ENCODE measurements around the gene P2RX7.
"Not testable (repeated sequence)": the region's sequence is repeated elsewhere in the genome, so short reads cannot be mapped to it uniquely, and the experiment has no call there.

Gene P2RX7

DNA sequence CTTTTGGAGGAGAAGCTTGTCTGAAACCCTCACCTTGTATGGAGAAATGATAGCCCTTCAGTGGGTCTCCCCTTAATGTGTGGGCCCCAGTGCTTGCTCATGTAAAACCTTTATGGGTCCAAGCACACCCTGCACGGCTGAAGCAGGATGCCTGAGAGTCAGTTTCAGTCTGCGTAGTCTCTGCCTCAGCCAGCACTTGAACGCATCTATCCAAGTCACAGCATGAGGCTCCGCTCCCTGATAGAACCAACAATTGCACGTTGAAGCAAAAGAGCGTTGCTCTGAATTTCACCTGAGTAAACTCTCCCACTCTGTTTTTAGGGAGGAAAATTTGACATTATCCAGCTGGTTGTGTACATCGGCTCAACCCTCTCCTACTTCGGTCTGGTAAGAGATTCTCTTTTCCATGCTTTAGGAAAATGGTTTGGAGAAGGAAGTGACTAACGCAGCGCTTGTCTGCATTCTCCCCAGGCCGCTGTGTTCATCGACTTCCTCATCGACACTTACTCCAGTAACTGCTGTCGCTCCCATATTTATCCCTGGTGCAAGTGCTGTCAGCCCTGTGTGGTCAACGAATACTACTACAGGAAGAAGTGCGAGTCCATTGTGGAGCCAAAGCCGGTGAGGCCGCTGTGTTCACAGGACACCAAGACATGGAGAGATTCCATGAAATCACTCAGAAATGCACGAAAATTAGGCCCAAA is 44.3 kb downstream of the P2RX7 start:
- DNase-seq = no peak

DNA sequence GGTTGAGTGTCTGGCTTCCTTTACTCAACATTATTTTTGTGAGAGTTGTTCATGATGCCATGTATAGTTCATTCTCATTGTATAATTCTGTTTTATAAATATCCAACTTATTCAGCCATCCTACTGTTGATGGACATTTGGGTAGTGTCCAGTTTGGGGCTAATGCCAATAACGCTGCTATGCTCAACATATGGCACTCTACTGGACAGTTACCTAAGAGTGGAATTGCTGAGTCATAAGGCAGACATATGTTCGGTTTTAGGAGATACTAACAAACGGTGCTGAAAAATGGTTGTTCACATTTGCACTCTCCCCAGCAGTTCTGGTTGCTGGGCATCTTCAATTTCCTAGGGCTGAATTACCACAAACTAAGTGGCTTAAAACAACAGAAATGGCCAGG is 48.5 kb downstream of the P2RX7 start:
- DNase-seq = no peak

DNA sequence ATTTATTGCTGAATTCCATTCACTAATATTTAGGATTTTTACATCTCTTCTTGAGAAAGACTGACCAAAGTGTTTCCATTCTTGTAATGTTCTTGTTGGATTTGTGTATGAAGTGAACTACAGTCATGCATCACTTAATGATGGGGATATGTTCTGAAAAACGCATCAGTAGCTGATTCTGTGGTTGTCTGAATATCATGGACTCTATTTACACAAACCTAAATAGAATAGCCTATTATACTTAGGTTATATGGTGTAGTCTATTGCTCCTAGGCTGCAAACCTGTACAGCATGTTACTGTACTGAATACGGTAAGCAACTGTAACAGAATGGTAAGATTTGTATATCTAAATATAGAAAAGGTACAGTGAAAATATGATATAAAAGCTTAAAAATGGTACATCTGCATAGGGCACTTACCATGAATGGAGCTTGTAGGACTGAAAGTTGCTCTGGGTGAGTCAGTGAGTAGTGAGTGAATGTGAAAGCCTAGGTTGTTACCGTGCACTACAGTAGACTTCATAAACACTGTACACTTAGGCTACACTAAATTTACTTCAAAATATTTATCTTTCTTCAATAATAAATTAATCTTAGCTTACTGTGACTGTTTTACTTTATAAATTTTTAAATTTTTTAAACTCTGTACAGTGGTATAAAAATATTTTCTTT is 49.7 kb downstream of the P2RX7 start:
- DNase-seq = no peak

DNA sequence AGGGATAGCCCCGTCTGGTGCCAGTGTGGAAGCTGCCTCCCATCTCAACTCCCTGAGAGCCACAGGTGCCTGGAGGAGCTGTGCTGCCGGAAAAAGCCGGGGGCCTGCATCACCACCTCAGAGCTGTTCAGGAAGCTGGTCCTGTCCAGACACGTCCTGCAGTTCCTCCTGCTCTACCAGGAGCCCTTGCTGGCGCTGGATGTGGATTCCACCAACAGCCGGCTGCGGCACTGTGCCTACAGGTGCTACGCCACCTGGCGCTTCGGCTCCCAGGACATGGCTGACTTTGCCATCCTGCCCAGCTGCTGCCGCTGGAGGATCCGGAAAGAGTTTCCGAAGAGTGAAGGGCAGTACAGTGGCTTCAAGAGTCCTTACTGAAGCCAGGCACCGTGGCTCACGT is 51.7 kb downstream of the P2RX7 start:
- no peak for DNase-seq

DNA sequence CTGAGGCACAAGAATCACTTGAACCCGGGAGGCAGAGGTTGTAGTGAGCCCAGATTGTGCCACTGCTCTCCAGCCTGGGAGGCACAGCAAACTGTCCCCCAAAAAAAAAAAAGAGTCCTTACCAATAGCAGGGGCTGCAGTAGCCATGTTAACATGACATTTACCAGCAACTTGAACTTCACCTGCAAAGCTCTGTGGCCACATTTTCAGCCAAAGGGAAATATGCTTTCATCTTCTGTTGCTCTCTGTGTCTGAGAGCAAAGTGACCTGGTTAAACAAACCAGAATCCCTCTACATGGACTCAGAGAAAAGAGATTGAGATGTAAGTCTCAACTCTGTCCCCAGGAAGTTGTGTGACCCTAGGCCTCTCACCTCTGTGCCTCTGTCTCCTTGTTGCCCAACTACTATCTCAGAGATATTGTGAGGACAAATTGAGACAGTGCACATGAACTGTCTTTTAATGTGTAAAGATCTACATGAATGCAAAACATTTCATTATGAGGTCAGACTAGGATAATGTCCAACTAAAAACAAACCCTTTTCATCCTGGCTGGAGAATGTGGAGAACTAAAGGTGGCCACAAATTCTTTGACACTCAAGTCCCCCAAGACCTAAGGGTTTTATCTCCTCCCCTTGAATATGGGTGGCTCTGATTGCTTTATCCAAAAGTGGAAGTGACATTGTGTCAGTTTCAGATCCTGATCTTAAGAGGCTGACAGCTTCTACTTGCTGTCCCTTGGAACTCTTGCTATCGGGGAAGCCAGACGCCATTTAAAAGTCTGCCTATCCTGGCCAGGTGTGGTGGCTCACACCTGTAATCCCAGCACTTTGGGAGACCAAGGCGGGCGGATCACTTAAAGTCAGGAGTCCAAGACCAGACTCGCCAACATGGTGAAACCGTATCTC is 52.6 kb downstream of the P2RX7 start:
- DNase-seq = no peak

DNA sequence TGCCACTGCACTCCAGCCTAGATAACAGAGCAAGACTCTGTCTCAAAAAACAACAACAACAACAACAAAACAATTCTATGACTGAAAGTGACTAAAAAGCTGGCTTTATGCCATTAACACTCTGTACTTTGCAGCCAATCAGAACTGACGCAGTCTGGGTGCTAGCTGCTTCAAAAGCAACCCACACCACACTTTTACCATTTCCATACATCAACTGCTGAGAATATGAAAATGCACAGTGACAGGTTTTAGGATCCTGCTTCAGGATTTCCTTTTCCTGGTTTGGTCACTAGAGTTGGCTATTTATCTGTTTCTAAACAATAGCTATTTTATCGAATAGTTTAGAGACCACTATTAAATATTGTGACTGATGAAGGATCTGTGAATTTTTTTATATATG is 54.1 kb downstream of the P2RX7 start:
- DNase-seq = no peak

DNA sequence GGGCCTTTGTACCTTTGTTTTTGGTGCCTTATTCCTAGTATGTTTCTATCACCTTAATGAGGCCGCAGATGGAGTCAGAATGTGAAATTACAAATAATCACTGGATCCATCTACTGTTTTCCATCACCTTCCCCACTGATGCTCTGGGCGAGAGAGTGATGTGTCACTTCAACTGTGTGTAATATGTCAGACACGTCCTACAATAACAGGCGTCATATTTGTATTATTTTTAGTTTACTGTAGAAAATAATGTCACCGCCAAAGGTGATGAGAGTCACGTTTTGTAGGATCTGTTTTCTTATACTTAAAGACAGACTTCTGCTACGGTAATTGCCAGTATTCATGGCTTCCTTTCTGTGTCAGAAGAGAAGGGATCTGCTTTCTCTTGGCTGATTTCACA is 54.8 kb downstream of the P2RX7 start:
- no peak for DNase-seq

DNA sequence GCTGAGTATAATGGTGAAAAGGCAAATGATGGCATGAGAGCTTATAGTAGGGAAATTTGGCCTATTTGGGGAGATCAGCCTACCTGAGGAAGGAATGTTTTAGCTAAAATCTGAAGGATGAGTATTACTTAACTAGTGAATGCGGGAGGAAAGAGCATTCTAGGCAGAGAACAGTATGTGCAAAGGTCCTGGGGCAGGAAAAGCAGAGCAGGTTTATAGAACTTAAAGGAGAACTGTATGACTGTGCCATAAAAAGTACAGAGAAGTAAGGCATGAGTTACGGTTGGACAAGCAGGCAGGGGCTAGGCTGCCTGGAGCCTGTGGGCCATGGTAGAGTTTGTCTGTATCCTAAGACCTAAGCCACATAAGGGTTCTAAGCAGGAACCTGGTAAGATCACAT is 55.6 kb downstream of the P2RX7 start:
- DNase-seq = no peak

DNA sequence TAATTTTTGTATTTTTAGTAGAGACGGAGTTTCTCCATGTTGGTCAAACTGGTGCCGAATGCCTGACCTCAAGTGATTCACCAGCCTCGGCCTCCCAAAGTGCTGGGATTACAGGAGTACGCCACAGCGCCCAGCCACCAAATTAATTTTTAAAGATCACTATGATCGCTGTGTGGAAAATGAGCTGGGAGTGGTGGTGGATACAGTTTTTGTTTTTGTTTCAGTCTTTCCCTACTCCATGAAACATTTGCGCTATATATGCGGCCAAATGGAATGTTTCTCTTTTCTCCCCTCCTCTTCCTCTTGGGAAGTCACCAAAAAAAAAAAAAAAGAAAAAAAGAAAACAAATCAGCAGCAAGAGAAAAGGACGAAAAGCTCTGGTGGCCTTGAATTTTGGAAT is 56.5 kb downstream of the P2RX7 start:
- no peak for DNase-seq

DNA sequence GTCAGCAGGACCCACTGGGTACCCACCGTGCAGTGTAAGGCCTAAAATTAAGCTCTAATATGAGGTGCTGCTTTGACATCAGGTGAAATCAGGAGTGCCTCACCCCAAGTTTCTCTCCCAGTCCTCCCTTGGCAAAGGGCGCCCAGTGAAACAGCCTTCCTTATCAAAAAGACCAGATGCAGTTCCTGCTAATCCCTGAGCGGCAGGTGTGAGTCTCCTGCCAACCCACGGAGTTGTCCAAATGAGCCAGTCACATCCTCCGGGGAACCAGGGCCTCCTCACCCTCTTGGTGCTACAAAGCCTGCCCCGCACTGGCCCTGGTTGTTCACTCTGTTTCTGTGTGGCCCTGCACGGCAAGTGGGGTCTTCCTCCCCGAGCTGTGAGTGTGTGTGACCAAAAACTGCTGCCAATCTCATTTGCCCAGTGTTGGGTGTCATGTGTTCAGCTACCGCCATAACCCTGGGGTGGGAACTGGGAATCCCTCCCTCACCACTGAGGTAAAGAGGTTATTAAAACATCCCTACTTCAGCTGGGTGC is 57.0 kb downstream of the P2RX7 start:
- no peak for DNase-seq

DNA sequence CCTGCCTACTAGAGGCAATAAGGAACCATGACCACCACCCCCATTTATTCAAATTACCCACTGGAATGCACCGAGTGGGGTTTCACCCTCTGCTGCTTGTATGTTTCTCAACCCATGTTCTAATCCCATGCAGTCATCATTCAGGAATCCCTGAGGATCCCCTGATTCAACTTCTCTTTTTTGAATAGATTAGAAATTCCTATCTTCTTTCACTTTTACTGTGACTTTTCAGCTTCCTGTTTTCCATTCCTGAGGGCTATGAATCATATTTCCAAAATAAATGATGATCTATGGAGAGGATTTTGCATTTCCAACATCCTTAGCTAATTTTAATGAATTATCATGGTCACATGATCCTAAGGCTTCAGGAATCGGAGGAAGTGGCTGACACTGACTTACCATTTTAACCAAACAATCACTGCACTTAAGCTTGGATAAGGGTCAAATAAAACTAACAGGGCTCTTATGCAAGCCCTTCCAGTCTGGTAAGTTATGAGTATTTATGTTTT is 57.9 kb downstream of the P2RX7 start:
- DNase-seq = no peak

DNA sequence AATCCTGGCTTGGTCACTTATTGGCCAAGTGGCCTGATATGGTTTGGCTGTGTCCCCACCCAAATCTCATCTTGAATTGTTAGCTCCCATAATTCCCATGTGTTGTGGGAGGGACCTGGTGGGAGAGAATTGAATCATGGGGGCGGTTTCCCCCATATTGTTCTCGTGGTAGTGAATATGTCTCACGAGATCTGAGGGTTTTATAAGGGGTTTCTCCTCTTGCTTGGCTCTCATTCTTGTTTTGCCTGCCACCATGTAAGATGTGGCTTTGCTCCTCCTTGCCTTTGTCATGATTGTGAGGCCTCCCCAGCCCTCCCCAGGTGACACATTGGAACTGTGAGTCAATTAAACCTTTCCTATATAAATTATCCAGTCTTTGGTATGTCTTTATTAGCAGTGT is 58.5 kb downstream of the P2RX7 start:
- DNase-seq = no peak

DNA sequence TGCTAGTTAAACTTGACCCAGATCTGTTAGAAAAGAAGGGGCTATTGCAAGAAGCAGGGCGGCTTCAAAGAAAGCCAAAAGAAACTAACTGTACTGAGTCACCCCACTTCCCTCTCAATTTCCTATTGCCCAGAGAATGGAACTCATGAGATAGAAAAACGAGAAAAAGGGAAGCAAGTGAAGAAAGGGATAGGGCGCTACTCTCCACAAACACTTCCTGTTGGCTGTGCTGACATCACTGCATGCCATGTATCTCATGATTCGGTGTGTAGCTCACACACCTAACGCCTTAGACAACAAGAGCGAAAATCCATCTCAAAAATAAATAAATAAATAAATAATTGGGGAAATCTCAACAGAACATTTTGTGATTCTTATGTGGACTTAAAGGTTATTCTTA is 64.2 kb downstream of the P2RX7 start:
- DNase-seq = no peak

DNA sequence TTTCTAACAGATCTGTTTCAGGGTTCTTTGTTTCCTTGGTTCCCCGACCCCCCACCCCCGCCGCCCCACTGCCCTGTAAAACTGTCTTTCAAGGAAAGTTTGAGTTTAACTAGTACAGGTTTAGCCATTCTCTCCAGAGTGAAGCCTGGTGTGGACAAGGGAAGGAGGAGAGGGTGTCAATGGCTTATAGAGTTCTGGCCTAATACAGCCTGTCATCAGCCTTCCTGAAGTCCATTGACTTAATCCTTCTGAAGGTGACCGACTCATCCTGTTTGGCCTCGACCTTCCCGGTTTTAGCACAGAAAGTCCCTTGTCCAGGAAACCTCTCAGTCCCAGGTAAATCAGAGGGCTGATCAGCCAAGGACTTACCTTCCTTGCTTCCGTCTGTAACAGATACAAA is 66.3 kb downstream of the P2RX7 start:
- DNase-seq = no peak

DNA sequence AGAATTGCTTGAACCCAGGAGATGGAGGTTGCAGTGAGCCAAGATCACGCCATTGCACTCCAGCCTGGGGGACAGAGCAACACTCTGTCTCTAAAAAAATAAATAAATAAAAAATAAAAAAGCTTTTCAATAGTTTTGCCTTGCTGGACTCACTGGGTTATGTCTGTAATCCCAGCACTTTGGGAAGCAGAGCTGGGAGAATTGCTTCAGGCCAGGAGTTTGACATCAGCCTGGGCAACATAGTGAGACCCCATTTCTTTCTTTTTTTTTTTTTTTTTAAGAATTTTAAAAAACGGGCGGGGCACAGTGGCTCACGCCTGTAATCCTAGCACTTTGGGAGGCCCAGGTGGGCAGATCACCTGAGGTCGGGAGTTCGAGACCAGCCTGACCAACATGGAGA is 68.5 kb downstream of the P2RX7 start:
- not testable (repeated sequence) for DNase-seq

DNA sequence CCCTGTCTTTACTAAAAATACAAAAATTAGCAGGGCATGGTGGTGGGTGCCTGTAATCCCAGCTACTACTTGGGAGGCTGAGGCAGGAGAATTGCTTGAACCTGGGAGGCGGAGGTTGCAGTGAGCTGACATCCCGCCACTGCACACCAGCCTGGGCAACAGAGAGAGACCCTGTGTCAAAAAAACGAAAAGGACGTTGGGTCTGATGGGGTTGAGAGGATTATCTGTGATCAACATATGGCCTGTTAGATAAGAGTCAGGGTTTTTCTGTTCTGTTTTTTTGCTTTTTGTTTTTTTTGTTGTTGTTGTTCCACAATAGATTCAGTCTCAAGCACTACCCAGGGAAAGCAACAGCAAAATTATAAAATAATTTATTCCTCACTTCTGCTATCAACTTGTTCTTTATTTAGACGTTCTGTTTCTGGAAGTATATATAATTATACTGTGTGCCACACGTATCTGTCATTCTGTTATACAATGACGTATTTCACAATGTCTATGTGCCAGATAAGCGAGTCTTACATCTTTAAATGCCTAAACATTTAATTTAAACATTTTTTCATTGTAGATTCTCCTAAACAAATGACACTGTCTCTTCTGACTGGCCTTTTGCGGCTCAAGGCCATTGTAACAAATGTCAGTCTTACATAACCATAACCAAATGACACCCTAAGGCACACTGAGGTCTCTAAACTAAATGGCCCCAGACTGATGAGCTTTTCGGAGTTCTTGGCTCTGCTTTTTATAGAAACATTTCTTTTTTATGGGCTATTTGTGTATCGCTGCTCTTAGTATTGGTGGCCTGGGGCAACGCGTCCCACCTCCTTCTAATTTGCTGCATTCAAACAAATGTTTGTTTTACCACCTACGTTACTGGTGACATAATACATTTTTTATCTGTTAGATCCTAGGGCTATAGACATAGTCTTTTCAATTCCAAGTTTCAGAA is 70.0 kb downstream of the P2RX7 start:
- no peak for DNase-seq

DNA sequence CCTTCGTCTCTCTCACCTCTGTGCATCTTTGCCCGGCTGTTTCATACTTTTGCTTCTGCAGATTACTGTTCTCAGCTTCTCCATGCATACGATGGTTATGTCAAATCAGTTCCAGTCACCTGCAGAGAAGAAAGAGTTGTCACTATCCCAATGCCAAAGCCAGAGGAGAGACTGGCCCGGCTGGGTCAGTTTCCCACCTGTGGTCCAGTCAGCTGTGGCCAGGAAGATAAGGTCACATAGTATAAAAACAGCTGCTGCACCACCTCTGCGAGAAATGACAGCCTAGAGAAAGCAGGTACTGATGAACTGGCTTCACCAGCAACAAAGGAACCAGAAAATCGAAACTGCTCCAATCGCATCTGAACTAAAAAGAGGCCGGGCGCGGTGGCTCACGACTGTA is 70.8 kb downstream of the P2RX7 start:
- DNase-seq = no peak

DNA sequence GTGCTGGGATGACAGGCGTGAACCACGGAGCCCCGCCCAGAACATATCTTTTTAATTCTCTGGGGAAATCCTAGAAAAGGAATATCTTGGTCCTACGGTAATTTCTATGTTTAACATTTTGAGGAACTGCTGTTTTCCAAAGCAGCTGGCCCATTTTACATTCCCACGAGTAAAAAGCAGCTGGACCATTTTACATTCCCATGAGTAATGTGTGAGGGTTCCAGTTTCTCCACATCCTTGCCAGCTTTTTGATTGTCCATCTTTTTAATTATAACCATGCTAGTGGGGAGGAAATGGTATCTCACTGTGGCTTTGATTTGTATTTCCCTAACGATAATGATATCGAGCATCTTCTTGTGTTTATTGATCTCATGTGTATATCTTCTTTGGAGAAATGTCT is 72.8 kb downstream of the P2RX7 start:
- DNase-seq = no peak

DNA sequence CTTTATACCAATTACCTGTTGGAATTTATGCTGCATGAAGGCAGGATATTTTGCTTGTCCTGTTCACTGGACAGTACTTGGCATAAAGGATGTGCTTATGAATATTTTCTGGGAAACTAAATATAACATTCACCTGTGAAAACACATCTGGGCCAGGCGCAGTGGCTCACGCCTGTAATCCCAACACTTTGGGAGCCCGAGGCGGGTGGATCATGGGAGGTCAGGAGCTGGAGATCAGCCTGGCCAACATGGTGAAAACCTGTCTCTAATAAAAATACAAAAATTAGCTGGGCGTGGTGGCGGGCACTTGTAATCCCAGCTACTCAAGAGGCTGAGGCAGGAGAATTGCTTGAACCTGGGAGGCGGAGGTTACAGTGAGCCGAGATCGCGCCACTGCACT is 75.9 kb downstream of the P2RX7 start:
- not testable (repeated sequence) for DNase-seq

DNA sequence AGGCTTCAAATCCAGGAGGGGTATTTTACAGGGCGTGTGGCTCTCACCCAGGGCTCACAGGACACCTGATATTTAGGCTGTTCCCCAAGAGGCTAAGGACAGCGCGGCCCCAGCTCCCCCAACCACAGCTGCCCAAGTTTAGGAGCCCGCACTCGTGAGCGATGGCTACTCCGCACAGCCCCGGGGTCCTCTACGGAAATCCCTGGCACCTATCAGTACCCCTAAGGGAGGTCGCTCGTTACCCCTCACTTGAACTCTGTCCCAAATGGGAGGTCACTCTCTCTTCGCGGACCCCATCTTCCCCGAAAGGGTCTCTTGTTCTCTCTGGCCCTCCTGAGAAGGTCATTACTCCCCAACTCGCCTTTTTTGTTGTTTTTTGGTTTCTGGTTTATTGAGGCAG is 76.5 kb downstream of the P2RX7 start:
- no peak for DNase-seq

DNA sequence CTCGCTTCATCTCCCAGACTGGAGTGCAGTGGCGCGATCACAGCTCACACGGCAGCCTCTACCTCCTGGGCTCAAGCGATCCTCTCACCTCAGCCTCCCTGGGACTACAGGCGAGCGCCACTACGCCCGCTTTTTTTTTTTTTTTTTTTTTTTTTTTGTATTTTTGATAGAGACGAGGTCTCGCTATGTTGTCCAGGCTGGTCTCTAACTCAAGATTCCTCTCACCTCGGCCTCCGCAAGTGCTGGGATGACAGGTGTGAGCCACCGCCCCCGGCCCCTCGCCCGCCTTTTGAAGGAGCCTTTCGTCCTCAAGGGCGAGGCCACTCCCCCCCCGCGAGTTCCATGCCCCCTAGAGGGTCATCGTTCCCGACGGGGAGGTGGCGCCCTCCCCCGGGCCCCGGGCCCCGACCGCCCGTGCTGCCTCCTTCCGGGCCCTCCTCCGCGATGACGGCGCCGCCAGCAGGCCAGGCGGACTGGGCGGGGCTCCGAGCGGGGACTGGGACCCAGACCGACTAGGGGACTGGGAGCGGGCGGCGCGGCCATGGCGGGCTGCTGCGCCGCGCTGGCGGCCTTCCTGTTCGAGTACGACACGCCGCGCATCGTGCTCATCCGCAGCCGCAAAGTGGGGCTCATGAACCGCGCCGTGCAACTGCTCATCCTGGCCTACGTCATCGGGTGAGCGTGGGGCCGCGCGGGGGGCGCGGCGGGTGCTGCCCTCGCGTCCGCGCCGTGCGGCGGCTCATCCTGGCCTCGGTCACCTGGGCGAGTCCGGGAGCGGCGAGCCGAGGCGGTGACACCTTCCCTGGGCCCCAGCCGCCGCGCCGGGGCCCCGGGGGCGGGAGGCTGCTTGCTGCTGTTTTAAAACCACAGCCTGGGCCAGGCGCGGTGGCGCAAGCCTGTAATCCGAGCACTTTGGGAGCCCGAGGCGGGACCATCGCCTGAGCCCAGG is 77.2 kb downstream of the P2RX7 start, which contains the start of gene P2RX4:
Gene P2RX4, plus strand, starts transcription at position 506 of the 949 bp plus-strand sequence. Its CDS starts 36 bp downstream, at position 542.
- DNase-seq = peak; percentile 75 to 81
